ENCODE measurements around the gene DOCK3.

Gene DOCK3

DNA sequence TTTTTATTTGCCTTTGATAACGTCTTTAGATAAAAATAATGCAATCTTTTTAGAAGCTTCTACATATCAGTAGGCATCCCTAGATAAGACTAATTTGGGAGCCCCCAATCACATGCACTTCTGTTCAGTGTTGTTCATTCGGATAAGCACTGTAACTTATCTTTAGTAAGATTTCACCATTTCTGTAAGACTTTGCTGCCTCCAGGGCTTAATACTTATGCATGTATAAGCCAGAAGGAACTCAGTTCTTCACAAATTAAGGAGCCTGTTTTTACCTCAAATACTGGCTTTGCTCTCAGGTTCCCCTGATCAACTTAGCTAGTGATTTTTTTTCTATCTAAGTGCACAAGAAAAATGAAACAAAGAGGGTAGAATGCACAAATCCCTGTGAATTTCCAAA is 20.3 kb downstream of the DOCK3 start:
- TF ChIP-seq, protein P1, sequence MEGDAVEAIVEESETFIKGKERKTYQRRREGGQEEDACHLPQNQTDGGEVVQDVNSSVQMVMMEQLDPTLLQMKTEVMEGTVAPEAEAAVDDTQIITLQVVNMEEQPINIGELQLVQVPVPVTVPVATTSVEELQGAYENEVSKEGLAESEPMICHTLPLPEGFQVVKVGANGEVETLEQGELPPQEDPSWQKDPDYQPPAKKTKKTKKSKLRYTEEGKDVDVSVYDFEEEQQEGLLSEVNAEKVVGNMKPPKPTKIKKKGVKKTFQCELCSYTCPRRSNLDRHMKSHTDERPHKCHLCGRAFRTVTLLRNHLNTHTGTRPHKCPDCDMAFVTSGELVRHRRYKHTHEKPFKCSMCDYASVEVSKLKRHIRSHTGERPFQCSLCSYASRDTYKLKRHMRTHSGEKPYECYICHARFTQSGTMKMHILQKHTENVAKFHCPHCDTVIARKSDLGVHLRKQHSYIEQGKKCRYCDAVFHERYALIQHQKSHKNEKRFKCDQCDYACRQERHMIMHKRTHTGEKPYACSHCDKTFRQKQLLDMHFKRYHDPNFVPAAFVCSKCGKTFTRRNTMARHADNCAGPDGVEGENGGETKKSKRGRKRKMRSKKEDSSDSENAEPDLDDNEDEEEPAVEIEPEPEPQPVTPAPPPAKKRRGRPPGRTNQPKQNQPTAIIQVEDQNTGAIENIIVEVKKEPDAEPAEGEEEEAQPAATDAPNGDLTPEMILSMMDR (IDR thresholded peaks at IDR 0.05), result no peak

DNA sequence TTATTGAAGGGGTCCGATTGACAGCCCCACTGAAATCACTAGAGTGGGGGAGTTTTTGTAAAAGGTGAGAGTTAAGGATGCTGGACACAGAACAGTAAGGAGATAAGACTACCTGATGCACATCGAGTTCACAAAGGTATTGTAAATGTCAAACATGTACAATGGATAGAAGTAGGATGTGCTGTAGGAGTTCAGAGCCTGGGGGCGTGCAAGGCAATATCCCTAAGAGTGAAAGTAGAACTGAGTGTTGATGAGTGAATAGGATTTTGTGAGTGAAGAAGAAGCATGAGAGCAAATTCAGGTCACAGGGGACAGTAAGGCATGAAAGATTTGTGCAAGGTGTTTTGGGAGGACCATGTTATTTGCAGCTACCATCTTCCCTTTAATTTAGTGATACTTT is 21.5 kb downstream of the DOCK3 start:
- TF ChIP-seq, protein P1 (IDR thresholded peaks at IDR 0.05), result no peak

DNA sequence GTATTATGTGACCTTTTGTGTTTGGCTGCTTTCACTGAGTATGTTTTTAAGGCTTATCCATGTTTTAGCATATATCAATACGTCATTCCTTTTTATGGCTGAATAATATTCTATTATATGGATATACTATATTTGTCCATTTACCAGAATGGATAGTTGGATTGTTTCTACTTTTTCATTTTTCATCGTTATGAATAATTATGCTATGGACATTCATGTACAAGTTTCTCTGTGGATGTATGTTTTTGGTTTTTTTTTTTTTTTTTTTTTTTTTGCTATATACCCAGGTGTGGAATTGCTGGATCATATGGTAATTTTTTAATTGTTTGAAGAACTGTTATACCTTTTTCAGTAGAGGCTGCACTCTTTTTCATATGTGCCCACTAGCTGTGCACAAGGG is 23.5 kb downstream of the DOCK3 start:
- TF ChIP-seq, protein P1 (IDR thresholded peaks at IDR 0.05), result no peak

DNA sequence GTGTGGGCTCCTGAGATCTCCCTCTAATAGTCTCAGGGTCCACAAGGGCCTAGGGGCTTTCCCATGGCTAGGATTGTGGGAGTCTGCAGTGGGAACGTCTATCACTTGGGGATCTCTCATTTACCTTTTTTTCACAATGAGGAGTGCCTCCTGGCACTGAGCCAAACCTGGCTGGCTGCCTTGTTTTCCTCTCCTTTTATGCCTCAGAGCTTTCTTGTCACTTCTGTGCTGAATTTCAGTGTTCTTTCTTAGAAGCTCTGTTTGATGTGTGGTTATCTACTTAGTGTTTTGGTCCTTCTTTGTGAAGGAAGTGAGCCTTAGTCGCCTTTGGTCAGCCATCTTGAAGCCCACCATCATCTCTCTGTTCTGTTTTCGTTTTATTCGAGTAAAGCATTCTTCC is 33.9 kb downstream of the DOCK3 start:
- TF ChIP-seq, protein P1 (IDR thresholded peaks at IDR 0.05), result no peak

DNA sequence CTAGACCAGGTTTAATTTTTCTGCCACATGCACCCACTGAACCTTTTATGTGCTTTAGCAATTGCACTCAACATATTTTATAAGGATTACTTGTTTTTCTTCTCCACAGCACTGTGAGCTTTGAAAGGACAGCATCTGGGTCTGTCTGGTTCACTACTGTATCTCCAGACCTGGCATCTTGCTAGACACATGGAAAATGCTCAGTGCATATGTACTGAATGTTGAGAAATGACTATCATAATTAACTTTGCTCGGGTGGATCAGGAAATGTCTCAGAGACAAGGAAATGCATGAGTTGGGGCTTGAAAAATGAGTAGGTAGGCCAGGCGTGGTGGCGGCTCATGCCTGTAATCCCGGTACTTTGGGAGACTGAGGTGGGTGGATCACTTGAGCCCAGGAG is 40.2 kb downstream of the DOCK3 start:
- TF ChIP-seq, protein P1 (IDR thresholded peaks at IDR 0.05), result no peak

DNA sequence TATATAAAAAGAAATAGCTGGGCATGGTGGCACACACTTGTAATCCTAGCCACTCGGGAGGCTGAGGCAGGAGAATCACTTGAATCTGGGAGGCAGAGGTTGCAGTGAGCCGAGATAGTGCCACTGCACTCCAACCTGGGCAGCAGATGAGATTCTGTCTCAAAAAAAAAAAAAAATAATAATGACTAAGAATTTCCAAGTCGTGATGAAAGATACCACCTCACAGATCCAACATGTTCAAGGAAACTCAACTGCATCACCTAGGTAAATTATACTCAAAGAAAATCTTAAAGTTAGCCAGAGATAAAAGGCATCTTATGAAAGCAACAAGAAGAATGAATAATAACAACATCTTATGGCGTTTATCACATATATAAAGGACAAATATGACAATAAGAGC is 50.1 kb downstream of the DOCK3 start:
- TF ChIP-seq, protein P1 (IDR thresholded peaks at IDR 0.05), result no peak

DNA sequence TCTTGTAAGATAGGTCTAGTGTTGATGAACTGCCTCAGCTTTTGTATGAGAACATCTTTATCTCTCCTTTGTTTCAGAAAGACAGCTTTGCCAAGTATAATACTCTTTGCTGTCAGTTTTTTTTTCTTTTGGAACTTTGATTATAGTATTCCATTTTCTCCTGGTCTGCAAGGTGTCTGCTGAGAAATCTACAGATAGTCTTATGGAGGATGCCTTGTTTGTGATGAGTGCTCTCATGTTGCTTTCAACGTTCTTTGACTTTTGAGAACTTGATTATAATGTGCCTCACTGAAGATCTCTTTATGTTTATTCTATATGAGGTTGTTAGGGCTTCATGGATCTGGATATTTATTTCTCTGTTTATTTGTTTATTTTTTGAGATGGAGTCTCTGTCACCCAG is 60.3 kb downstream of the DOCK3 start:
- TF ChIP-seq, protein P1 (IDR thresholded peaks at IDR 0.05), result no peak

DNA sequence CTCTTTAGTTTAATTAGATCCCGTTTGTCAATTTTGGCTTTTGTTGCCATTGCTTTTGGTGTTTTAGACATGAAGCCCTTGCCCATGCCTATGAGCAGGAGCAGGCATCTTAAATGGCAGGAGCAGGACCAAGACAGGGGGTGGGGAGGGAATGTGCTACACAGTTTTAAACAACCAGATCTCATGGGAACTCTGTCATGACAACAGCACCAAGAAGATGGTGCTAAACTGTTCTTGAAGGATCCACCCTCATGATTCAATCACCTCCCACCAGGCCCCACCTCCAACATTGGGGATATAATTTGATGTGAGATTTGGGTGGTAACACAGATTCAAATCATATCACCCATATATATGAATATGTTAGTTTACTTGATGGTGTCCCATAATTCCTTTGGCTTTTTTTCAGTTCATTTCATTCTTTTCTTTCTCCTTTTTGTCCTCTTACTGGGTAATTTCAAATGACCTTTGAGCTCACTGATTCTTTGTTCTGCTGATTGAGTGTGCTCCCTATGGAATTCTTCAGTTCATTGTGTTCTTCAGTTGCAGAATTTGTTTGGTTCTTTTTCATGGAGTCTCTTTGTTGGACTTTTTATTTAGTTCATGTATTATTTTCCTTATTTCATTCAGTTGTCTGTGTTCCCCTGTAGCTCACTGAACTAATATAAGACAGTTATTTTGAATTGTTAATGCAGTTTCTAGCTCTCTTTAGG is 62.6 kb downstream of the DOCK3 start:
- TF ChIP-seq, protein P1 (IDR thresholded peaks at IDR 0.05), result no peak
